GM12878 (cell line): ENCODE results near the gene ACTL8. TPM values are rescaled to one million over a fixed set of nuclear protein-coding genes. Genes with fewer than 3 reads are reported as not detected.

Source experiments
- CTCF ChIP-seq, 3 experiments: IDR thresholded peaks in 2 of 3; conservative IDR thresholded peaks in 1 of 3; 2 replicates each; pipeline ENCODE4 v1.5.1; 2011; ENCODE audit warnings: low read depth in 3 of 3, low read length in 3 of 3, mild to moderate bottlenecking in 3 of 3, control low read depth in 2 of 3, moderate library complexity in 2 of 3, inconsistent platforms in 1 of 3, mixed read lengths in 1 of 3; ENCODE audit not compliant: control insufficient read depth in 2 of 3, insufficient read depth in 1 of 3; ENCODE audit errors: extremely low read depth in 1 of 3
- DPF2 ChIP-seq: fragments of 450-650 bp; IDR thresholded peaks from 2 replicates; pipeline ENCODE4 v1.6.1; 2017; ENCODE audit warnings: mild to moderate bottlenecking
- NFYB ChIP-seq: IDR thresholded peaks from 2 replicates; pipeline ENCODE4 v1.6.1; 2011; ENCODE audit warnings: low read depth, mild to moderate bottlenecking, low read length, improper control_type of control experiment, moderate library complexity; ENCODE audit not compliant: insufficient read depth
- NKRF ChIP-seq: fragments of 450-650 bp; conservative IDR thresholded peaks from 2 replicates; pipeline ENCODE4 v1.6.1; 2017; ENCODE audit warnings: mild to moderate bottlenecking, moderate library complexity
- USF2 ChIP-seq: IDR thresholded peaks from 2 replicates; pipeline ENCODE4 v1.6.1; 2011; ENCODE audit warnings: low read depth, low read length, improper control_type of control experiment, borderline replicate concordance
- ZBED1 ChIP-seq: IDR thresholded peaks from 2 replicates; pipeline ENCODE4 v1.6.1; 2016; ENCODE audit warnings: borderline replicate concordance
- ZBTB4 ChIP-seq: fragments of 450-650 bp; formaldehyde crosslinking; IDR thresholded peaks from 2 replicates; pipeline ENCODE4 v1.4.0; 2022; ENCODE audit warnings: mild to moderate bottlenecking, moderate library complexity
- polyA plus RNA-seq, 11 experiments: library from polyadenylated mRNA; depleted of rRNA in 4 of 11; unstranded in 6 of 11; stranded (reverse) in 5 of 11; fragments of >200 nt; fragmentation: Nextera tagmentation in 4 of 11; fragmentation: Illumina TruSeq in 1 of 11; extraction: Ambion mirVana in 4 of 11; extraction: Trizol in 1 of 11; gene quantifications; 1 replicate in 1 of 11; 2 replicates in 10 of 11; pipeline versions ENCODE4 v1.2.1 to v1.2.3, GENCODE V29; 2011 to 2016; ENCODE audit warnings: inconsistent platforms in 2 of 11, missing spikeins in 2 of 11, low read depth in 1 of 11
- total RNA-seq, 4 experiments: library from RNA; depleted of rRNA in 3 of 4; stranded (reverse); fragments of >200 nt in 3 of 4; fragmentation: Illumina TruSeq in 1 of 4; extraction: Trizol in 1 of 4; gene quantifications; 2 replicates each; pipeline versions ENCODE4 v1.2.1 to v1.2.3, GENCODE V29; 2013 to 2021

Gene ACTL8
- total and polyA plus RNA-seq, 10 of the 15 experiments (the other 5 are each of a cell fraction or from before 2014, with no cell fraction given), result 0.05 to 0.27 TPM; not detected in 8

GRCh38 chr1:17849216-17849615, 94.1 kb downstream of the ACTL8 start (continued):
- TF ChIP-seq ZBTB4 (CRISPR knock-in tag) (no peak), NKRF (no peak), ZBED1 (no peak), DPF2 (no peak), NFYB (no peak), CTCF (IDR thresholded peaks at IDR 0.05 in 2 of 3, conservative IDR thresholded peaks at IDR 0.05 in 1 of 3; ENCODE audit: control insufficient read depth in 2 of 3, extremely low read depth in 1 of 3, insufficient read depth in 1 of 3, low read depth in 3 of 3, low read length in 3 of 3) (no peak), USF2 (no peak)
- TF ChIP-seq, all 136 proteins: peak for 0
